ENCODE data around the gene SMARCC2. TPM values are rescaled to one million over a fixed set of nuclear protein-coding genes. Genes with fewer than 3 reads are reported as not detected.

Gene SMARCC2
- total and polyA plus RNA-seq, 9 of the 15 experiments (the other 6 are each of a cell fraction or from before 2014, with no cell fraction given): 11.9 to 86.0 (median 36.6) TPM

DNA sequence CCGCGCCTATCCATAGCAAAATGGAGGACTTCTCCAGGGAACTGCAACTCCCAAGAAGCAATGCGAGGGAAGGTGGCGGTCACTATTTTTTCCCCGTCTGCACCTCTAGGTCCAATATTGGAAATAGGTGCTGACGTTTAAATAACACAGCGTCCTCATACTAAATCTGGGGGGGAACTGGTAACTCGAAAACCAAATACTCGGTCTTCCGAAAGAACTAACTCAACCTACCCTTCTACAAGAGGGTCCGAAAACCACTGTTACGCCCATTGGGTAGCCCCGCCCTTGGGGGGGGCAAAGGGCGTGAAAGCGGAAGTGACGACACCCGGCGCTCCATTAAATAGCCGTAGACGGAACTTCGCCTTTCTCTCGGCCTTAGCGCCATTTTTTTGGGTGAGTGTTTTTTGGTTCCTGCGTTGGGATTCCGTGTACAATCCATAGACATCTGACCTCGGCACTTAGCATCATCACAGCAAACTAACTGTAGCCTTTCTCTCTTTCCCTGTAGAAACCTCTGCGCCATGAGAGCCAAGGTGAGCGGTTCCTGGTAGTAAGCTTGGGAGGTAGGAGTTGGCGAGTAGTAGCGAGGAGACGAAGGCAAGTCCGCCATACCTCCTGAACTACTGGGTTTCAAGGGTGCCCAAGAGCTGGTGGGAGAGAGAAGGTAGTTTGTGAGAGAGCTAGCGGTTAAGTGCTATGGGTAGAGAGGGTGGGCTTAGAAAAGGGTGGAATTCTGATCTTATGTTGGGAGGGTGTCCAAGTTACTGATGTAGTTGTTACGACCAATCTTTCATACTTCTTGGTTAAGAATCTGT is 72.8 kb downstream of the SMARCC2 start, which contains the start of gene RPL41:
RPL41 (plus strand) TSS at position 367 of the 815 bp plus-strand sequence.
- H3K4me1 ChIP-seq (replicated peaks in 1 of 2; ENCODE audit: control insufficient read depth in 2 of 2, insufficient read depth in 2 of 2, low read length in 2 of 2): peaks cover 16 to 17% of the 10 kb centered on the region in 2 experiments
- intact Hi-C loops (cut with micrococcal nuclease): loop anchor here (5.0 kb wide), 2 partner anchors 41 to 521 kb away; partner anchors contain the start of gene MYL6
- in situ Hi-C loops (cut with MboI): no loop called here
- CTCF ChIA-PET (ENCODE audit: low intra/inter-chr PET ratio): interaction anchor here (0.5 kb wide), 1 partner anchor 42 kb away, joined by 3 read pairs; the partner anchor contains the start of gene MYL6
- peaks cover 28% of the 10 kb centered on the region for H3K79me2 ChIP-seq (ENCODE audit: control insufficient read depth, insufficient read depth, low read length)
- ATAC-seq: peak; percentile 55
- H3K9ac ChIP-seq (ENCODE audit: insufficient read depth in 1 of 2, low read depth in 2 of 2, low read length in 2 of 2): peak within 1 kb of the TSS; percentile 90 to 97
- H3K36me3 ChIP-seq (ENCODE audit: control insufficient read depth, insufficient read depth, low read length): peaks cover 54% of the 10 kb centered on the region
- peak within 1 kb of the TSS; percentile 100 for H2AFZ ChIP-seq (ENCODE audit: low read depth, low read length)
- peak within 1 kb of the TSS; percentile 95 for H3K4me2 ChIP-seq (ENCODE audit: insufficient read depth, low read length)
- H3K9me3 ChIP-seq (replicated peaks; ENCODE audit: control insufficient read depth, insufficient read depth, low read depth, low read length): peaks cover 8% of the 10 kb centered on the region
- peak within 1 kb of the TSS; percentile 59 for H3K4me3 ChIP-seq
- peak within 1 kb of the TSS; percentile 97 for H3K27ac ChIP-seq (ENCODE audit: extremely low read depth, low read depth, low read length)
- WGBS (ENCODE audit: insufficient coverage, low coverage, missing lambda C conversion rate): 1% methylated on average over 34 of the region's 34 CpGs
- POLR2A ChIA-PET: interaction anchor here (0.6 to 5.3 kb wide), 19 partner anchors 10 to 244 kb away, joined by 3 to 125 read pairs (median 6); partner anchors contain the start of genes COQ10A, ESYT1, MYL6 and PA2G4
- DNase-seq (ENCODE audit: extremely low read depth in 1 of 4, low spot score in 3 of 4): peak; percentile 80 to 97 (median 87)
- H3K9me1 ChIP-seq (ENCODE audit: control insufficient read depth, insufficient read depth, low read length): no peaks in the 10 kb centered on the region
- BruUV-seq (replicated peaks): TSS peak; percentile 92
- FAIRE-seq: peak; percentile 88
- H4K20me1 ChIP-seq (replicated peaks; ENCODE audit: control insufficient read depth, insufficient read depth, low read length): no peaks in the 10 kb centered on the region
- no peaks in the 10 kb centered on the region for H3K27me3 ChIP-seq (ENCODE audit: control insufficient read depth in 2 of 2, insufficient read depth in 2 of 2, low read length in 2 of 2)
- TF ChIP-seq PPARD (CRISPR knock-in tag; IDR thresholded peaks at IDR 0.05) (no peak), NR2F6 (CRISPR knock-in tag; IDR thresholded peaks at IDR 0.05) (0 out of 2 replicates have a peak, but pooled peaks have one; percentile 39), RHOXF2B (CRISPR knock-in tag; conservative IDR thresholded peaks at IDR 0.05) (0 out of 2 replicates have a peak, but pooled peaks have one; percentile 10), SIRT6 (IDR thresholded peaks at IDR 0.05; ENCODE audit: low read depth, low read length) (no peak), GTF2F1 (IDR thresholded peaks at IDR 0.05; ENCODE audit: low read depth, low read length) (peak; percentile 96), ETV1 (tag; conservative IDR thresholded peaks at IDR 0.05; ENCODE audit: low read depth) (peak; percentile 72), PURB (CRISPR knock-in tag; IDR thresholded peaks at IDR 0.05; ENCODE audit: low read depth) (no peak), BRD4 (IDR thresholded peaks at IDR 0.05) (peak; percentile 99), RBM39 (optimal IDR thresholded peaks at IDR 0.05; ENCODE audit: low read depth, low read length) (peak; percentile 92), NR2C2 (CRISPR knock-in tag; IDR thresholded peaks at IDR 0.05) (peak; percentile 85), NR2C2 (tag; IDR thresholded peaks at IDR 0.05) (peak; percentile 99), TRIM24 (IDR thresholded peaks at IDR 0.05) (peak in 1 of 2 experiments; percentile 24; a peak in 2 of 4 replicates), RNF2 (IDR thresholded peaks at IDR 0.05) (peak; percentile 76; the same call in 1 of the 2 replicates), FOXM1 (IDR thresholded peaks at IDR 0.05; ENCODE audit: low read depth) (peak; percentile 34; the same call in 1 of the 2 replicates), FOXM1 (CRISPR knock-in tag; IDR thresholded peaks at IDR 0.05; ENCODE audit: low read depth) (no peak)
- TF ChIP-seq, protein P1, sequence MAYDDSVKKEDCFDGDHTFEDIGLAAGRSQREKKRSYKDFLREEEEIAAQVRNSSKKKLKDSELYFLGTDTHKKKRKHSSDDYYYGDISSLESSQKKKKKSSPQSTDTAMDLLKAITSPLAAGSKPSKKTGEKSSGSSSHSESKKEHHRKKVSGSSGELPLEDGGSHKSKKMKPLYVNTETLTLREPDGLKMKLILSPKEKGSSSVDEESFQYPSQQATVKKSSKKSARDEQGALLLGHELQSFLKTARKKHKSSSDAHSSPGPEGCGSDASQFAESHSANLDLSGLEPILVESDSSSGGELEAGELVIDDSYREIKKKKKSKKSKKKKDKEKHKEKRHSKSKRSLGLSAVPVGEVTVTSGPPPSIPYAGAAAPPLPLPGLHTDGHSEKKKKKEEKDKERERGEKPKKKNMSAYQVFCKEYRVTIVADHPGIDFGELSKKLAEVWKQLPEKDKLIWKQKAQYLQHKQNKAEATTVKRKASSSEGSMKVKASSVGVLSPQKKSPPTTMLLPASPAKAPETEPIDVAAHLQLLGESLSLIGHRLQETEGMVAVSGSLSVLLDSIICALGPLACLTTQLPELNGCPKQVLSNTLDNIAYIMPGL (CRISPR knock-in tag; IDR thresholded peaks at IDR 0.05): peak; percentile 69; the same call in 1 of the 2 replicates

Data from K562 (cell line).